ENCODE results near the gene S100A12. TPM values are rescaled to one million over a fixed set of nuclear protein-coding genes. Genes with fewer than 3 reads are reported as not detected.

The S100A12 gene
- total RNA-seq, 1 donor: not detected

DNA sequence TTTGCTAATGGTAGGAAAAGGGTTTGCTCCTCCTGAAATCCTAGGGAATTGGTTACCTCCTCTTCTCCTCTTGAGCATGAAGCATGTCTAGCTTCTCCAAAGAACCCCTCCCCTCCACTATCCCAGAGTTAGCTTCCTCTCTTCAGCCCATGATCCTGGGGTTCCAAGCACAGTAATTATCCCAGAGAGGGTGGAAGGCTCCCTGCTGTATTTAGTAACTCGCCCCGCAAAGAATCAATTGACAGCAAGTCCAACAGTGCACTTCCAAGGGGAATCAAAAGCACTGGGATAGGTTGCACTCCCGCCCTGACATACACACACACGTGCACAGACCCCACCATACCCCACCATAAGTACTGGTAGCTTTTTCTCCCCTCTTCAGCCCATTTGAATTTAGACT, 12.4 kb upstream of the S100A12 start:
- no peaks in the 10 kb centered on the region for H3K36me3 ChIP-seq (ENCODE audit: insufficient read depth, low read length)
- no peak for DNase-seq (ENCODE audit: insufficient read length, low spot score, missing footprints)
- no peak for TF ChIP-seq CTCF (IDR thresholded peaks at IDR 0.05; ENCODE audit: extremely low read depth, low read depth, low read length)
- no peak overlapping the region for H3K4me3 ChIP-seq (ENCODE audit: insufficient read depth, low read length)
- no peak overlapping the region for H3K27ac ChIP-seq (ENCODE audit: low read depth, low read length)
- H3K4me1 ChIP-seq (ENCODE audit: insufficient read depth, low read length): no peaks in the 10 kb centered on the region
- H3K4me2 ChIP-seq (ENCODE audit: insufficient read depth, low read length): no peak overlapping the region
- no peak overlapping the region for H2AFZ ChIP-seq (ENCODE audit: low read length)
- no peaks in the 10 kb centered on the region for H3K9me3 ChIP-seq (ENCODE audit: low read depth, low read length)
- H4K20me1 ChIP-seq (ENCODE audit: insufficient read depth, low read length): no peaks in the 10 kb centered on the region
- H3K27me3 ChIP-seq (ENCODE audit: insufficient read depth, low read length): peaks cover 4% of the 10 kb centered on the region
- no peaks in the 10 kb centered on the region for H3K79me2 ChIP-seq (ENCODE audit: insufficient read depth, low read length)

GRCh38 chr1:153387001-153387400, 11.6 kb upstream of the S100A12 start:
- Histone ChIP-seq H3K9me3 (ENCODE audit: low read depth, low read length) (no peaks in the 10 kb centered on the region), H3K27me3 (ENCODE audit: insufficient read depth, low read length) (peaks cover 4% of the 10 kb centered on the region), H3K4me1 (ENCODE audit: insufficient read depth, low read length) (no peaks in the 10 kb centered on the region), H3K4me3 (ENCODE audit: insufficient read depth, low read length) (no peak overlapping the region), H3K4me2 (ENCODE audit: insufficient read depth, low read length) (no peak overlapping the region), H3K27ac (ENCODE audit: low read depth, low read length) (no peak overlapping the region), H3K36me3 (ENCODE audit: insufficient read depth, low read length) (no peaks in the 10 kb centered on the region), H3K79me2 (ENCODE audit: insufficient read depth, low read length) (no peaks in the 10 kb centered on the region), H2AFZ (ENCODE audit: low read length) (no peak overlapping the region), H4K20me1 (ENCODE audit: insufficient read depth, low read length) (no peaks in the 10 kb centered on the region)
- no peak for DNase-seq (ENCODE audit: insufficient read length, low spot score, missing footprints)
- TF ChIP-seq CTCF (IDR thresholded peaks at IDR 0.05; ENCODE audit: extremely low read depth, low read depth, low read length): no peak

DNA sequence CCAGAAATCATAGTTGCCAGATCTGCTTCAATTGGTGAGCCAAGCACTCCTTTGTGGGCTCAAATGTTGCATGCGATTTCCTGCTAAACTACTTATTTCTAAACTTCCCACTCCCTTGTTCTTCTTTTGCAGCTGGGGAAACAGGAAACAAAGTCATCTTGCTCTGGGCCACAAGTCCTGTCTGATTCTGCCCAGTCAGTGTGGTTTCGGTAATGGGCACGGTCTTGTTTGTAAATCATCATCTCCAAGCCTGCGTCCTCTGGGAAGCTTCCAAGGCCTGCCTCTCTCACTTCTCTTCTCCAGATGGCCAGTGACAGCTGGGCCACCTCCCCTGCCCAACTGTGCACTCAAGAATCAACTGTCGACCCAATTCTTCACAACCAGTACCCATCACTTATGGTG, 11.1 kb upstream of the S100A12 start:
- no peak for TF ChIP-seq CTCF (IDR thresholded peaks at IDR 0.05; ENCODE audit: extremely low read depth, low read depth, low read length)
- no peak overlapping the region for H3K27ac ChIP-seq (ENCODE audit: low read depth, low read length)
- no peaks in the 10 kb centered on the region for H3K9me3 ChIP-seq (ENCODE audit: low read depth, low read length)
- H3K4me2 ChIP-seq (ENCODE audit: insufficient read depth, low read length): no peak overlapping the region
- peaks cover 4% of the 10 kb centered on the region for H3K27me3 ChIP-seq (ENCODE audit: insufficient read depth, low read length)
- H3K36me3 ChIP-seq (ENCODE audit: insufficient read depth, low read length): no peaks in the 10 kb centered on the region
- no peaks in the 10 kb centered on the region for H3K79me2 ChIP-seq (ENCODE audit: insufficient read depth, low read length)
- no peak overlapping the region for H3K4me3 ChIP-seq (ENCODE audit: insufficient read depth, low read length)
- H4K20me1 ChIP-seq (ENCODE audit: insufficient read depth, low read length): no peaks in the 10 kb centered on the region
- no peak for DNase-seq (ENCODE audit: insufficient read length, low spot score, missing footprints)
- H3K4me1 ChIP-seq (ENCODE audit: insufficient read depth, low read length): no peaks in the 10 kb centered on the region
- H2AFZ ChIP-seq (ENCODE audit: low read length): no peak overlapping the region

DNA sequence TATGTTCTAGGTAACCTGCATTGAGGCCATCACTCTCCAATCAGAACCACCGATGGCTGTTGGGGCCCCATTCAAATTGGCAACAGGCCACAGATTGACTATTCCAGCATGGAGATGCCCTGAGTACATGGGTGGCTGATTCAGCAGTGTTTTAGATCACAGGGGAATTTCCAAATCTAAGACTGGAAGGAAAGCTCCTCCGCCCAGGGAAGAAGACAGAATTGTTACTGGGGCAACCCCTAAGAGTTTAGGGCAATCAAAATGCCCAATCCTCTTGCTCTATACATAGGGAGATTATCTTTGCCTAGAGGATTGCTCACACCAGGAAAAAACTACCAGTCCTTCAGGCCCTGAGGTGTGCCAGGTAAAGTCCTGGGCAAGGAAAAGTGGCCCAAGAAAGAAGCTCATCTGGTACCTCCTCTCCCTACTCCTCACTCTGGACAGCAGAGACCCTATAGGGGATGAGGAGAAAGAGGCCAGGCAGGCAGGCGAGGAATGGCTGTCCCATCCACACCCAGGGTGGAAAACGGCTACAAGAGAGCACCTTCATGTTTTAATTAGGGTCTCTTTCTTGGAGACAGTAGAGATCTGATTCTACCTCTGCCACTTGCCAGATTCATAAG, 9.6 kb upstream of the S100A12 start:
- H4K20me1 ChIP-seq (ENCODE audit: insufficient read depth, low read length): no peaks in the 10 kb centered on the region
- H3K36me3 ChIP-seq (ENCODE audit: insufficient read depth, low read length): no peaks in the 10 kb centered on the region
- no peaks in the 10 kb centered on the region for H3K9me3 ChIP-seq (ENCODE audit: low read depth, low read length)
- H3K4me2 ChIP-seq (ENCODE audit: insufficient read depth, low read length): no peak overlapping the region
- H3K27ac ChIP-seq (ENCODE audit: low read depth, low read length): no peak overlapping the region
- no peak overlapping the region for H3K4me3 ChIP-seq (ENCODE audit: insufficient read depth, low read length)
- TF ChIP-seq CTCF (IDR thresholded peaks at IDR 0.05; ENCODE audit: extremely low read depth, low read depth, low read length): no peak
- H2AFZ ChIP-seq (ENCODE audit: low read length): no peak overlapping the region
- no peaks in the 10 kb centered on the region for H3K4me1 ChIP-seq (ENCODE audit: insufficient read depth, low read length)
- H3K27me3 ChIP-seq (ENCODE audit: insufficient read depth, low read length): peaks cover 4% of the 10 kb centered on the region
- no peaks in the 10 kb centered on the region for H3K79me2 ChIP-seq (ENCODE audit: insufficient read depth, low read length)
- no peak for DNase-seq (ENCODE audit: insufficient read length, low spot score, missing footprints)

Measured in osteoblast (primary cell).